Activated T-cell treated with anti-CD3 and anti-CD28 coated beads, Interleukin-2, amount 50 U/mL, for 48 hours (primary cell): ENCODE measurements around the gene PGAM4.
"Not testable (repeated sequence)": the region's sequence is repeated elsewhere in the genome, so short reads cannot be mapped to it uniquely, and the experiment has no call there.

Experiments used
- DNase-seq, 2 experiments: peaks; one replicate each; pipeline ENCODE4 v3.0.0-alpha.2; 2020

Gene PGAM4

GRCh38 chrX:77924320-77924859 is 45.0 kb downstream of the PGAM4 start:
- no peak for DNase-seq

GRCh38 chrX:77922787-77923186 is 46.7 kb downstream of the PGAM4 start:
- no peak for DNase-seq

GRCh38 chrX:77919370-77919769 is 50.1 kb downstream of the PGAM4 start:
- DNase-seq: not testable (repeated sequence)

GRCh38 chrX:77918568-77918967 is 50.9 kb downstream of the PGAM4 start:
- no peak for DNase-seq
